Frontal cortex (tissue), 4 donors: ENCODE results near the gene LRP8. TPM values are rescaled to one million over a fixed set of nuclear protein-coding genes. Genes with fewer than 3 reads are reported as not detected.

Source experiments
- DNase-seq, 2 donors: peaks; one replicate each; pipeline ENCODE4 v3.0.0; 2012; ENCODE audit warnings: low spot score in 2 of 2
- FAIRE-seq: peaks from 2 replicates; lab custom pipeline; 2012; peaks lifted over from hg19 to GRCh38; lab: Jason Lieb, UNC
- total RNA-seq: library from RNA; depleted of rRNA; stranded (reverse); fragments of >200 nt; gene quantifications from one replicate; pipeline ENCODE4 v1.2.3, GENCODE V29; 2014
- donor health status: control.
- donor health status: control.
- donor health status: control.

The LRP8 gene
- total RNA-seq, 1 donor from 2014 or later = 83.6 TPM

DNA sequence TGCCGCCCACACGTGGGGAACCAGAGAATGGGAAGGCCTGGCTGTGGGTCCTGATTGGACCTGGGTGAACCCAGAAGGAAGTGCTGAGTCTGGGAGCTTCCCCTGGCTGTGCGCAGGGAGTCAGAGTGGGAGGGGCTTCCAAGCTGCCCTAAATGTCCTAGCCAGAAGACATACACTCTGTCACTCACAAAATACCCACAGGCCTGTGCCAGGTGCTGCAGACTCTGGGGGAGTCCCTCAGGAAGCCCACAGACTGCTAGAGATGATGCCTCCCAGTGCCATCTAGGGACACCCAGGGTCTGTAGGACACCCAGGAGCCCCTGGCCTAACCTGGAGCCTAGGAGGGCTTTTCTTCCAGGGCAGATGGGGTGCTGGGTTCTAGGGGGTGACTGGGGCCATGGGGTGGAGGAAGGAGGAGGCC, 33.7 kb upstream of the LRP8 start:
- FAIRE-seq (no peak), DNase-seq (no peak)

DNA sequence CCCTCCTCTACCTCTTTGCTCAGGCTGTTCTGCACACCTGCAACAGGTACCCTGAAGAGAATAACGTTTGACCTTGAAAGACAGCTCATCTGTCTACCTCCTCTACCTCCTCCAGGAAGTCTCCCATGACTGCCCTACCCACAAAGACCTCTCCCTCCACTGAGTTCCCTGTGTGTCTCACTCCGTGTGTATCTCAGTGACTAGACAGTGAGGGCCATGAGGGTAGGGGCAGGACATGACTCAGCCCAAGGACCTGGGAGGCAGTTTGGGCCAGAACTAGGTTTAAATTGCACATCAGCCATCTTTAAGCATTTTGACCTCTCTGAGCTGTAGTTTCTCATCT, 32.0 kb upstream of the LRP8 start:
- no peak for FAIRE-seq
- DNase-seq = no peak

DNA sequence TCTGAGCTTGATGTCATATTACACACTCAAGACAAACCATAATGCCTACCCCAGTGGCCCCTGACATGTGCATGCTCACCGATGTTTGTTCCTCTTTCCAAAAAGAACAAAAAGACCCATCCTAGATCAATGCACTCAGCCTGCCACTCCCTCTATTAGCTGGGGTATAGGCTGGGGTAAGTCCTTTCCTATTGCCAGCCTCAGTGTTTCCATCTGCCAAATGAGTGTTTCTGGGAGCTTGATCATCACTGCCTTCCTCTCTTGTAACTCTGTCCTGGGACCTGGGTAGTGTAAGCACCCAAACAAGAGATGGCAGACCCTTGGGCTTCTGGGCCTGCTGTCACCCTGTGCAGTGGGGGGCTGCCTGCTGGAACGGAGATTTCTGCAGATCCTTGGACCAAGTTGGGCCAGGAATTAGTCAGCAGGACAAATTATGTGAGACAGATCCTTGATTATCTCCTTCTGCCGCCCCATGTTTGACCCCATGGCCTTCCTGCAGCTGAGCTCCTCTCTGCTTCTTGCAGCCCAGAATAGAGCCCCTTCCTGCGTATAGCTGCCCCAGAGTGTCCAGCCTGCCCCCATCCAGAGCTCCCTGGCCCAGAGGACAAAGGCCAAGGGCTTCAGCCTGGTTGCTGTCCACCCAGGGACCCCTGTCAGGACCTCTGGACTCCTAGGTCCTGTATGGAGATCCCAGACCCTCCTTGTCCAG, 31.5 kb upstream of the LRP8 start:
- DNase-seq = no peak
- no peak for FAIRE-seq

DNA sequence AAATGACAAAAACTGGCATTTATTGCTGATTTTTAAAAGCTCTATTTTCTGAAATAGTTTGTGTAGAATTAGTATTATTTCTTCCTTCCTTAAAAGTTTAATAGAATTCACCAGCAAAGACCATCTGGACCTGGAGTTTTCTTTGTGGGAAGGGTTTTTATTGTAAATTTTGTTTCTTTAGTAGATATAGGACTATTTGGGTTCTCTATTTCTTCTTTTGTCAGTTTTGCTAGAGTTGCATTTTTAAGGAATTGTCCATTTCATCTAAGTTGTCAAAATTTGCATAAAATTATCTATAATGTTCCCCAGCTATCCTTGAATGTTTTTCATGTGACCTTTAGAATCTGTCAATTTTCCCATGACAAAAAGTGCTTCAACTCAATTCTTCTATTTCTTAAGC, 28.8 kb upstream of the LRP8 start:
- FAIRE-seq = no peak
- DNase-seq = no peak

DNA sequence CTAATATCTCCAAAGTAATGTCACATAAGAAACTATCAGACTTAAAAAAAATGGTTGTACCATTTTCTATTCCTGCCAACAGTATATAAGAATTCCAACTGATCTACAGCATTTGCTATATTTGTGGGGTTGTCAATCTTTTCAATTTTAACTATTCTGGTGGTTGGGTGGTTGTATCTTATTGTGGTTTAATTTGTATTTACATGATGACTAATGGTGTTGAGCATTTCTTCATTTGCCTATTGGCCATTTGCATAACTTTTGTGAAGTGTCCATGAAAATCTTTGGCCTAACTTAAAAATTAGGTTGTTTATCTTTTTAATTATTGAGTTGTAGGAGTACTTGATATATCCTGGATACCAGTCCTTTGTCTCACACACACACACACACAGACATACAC, 26.2 kb upstream of the LRP8 start:
- DNase-seq (no peak), FAIRE-seq (no peak)

DNA sequence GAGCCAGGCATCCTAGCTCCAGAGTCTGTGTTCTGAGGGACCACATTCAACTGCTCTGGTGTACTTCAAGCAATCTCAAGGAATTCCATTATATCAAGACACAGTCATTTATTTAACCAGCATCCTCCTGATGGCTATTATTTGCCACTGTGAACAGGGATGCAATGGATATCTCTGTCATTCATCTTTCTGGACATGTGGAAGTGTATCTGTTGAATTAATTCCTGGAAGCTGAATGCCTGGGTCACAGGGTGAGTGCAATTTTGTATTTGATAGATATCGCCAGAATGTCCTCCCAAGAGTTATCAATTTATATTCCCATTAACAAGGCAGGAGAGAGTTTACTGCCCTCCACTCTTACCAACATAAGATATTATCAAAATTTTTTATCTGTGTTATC, 24.7 kb upstream of the LRP8 start:
- no peak for FAIRE-seq
- DNase-seq = no peak

DNA sequence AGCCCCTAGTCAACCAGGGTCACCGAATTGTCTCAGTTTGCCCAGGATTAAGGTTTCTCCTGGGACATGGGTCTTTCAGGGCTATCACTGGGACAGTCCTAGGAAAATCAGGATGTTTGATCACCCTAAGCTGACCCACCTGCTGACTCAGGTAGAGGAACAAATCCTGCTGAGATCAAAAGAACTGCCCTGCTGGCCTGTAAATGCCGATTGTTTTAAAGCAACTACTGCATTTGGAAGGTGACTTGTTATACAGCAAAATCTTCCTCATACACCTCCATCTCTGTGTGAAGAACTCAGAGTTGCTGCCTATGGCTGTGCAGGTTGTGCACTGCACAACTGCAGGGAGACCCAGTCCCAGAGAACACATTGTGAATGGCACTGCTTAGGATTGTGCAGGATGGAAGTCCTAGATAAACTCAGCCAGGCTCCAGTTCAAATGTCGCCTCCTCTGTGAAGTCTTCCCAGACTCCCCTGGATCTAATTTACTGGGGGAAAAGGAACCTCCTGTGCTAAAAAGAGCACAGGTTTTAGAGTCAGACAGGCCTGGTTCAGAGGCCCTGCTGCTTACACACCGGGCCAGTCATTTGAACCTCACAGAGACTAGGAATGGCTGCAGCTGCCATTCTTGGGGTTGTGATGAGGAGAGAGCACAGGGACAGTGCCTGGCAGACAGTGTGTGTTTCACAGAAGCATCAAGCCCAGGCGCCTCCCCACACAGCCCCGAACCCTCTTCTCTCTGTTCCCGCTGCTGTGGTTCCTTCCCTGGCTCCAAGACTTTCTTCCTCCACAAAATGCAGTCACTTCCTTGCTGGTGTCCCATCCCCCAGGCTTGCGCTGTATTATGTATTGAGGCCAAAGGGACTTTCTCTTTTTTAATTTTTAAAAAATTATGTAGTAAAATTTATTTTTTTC, 23.2 kb upstream of the LRP8 start:
- FAIRE-seq = no peak
- DNase-seq = no peak

DNA sequence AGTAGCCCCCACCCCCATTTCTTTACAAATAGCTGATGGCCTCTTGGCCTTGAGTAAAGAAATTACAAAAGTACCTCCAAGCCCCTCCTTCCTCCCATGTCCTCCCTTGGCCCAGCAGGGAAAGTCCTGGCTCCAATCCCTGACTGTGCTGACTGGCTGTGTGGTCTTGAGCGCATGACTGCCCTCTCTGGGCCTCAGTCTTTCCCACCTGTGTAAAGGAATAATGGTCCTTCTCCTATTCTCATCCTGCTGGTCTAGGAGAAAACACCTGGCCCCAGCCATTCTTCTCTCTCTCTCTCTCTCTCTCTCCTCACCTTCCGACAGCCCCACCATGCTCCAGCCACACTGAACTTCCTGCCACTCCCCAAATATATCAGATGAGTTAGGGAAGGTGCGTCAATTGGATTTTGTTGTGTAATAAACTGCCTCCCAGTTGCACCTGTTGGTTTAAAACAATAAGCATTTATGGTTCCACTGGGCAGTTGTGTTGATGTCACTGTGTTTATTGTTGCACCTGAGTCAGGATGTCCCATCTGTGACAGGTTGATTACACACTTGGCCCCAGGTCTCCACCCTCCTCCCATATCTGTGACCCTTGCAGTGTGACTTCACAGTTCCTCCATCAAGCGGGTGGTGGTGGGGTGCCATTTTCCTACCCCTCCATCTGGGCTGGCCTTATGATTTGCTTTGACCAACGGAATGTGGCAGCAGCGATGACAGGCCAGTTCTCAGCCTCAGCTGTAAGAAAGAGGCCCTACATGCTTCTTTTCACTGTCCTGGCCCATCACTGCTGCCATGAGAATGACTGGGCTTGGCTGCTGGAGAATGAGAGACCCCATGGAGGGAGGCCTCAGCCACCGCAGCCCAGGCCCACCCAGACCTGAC, 22.3 kb upstream of the LRP8 start:
- FAIRE-seq (no peak), DNase-seq (no peak)

DNA sequence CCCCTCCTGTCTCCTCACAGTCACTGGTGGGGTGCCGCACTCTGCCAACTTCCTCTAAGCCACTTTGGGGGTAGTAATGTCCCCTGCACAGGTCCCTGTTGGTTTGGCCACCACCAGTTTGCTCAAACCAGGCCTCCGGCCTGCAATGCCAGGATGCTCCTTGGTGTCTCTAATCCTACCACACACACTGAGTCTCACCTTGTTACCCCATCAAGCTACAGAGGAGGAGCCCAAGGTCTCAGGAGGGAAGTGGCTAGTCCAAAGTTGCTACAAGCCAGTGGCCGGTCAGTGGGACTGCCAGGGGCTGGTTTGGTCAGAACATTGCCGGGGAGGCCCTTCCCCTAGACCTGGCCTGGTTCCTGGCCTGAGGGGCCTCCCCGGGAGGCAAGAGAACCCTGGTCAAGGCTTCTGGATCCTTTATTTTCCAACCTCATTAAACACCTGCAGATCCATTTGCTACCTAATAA, 21.5 kb upstream of the LRP8 start:
- FAIRE-seq (no peak), DNase-seq (no peak)

DNA sequence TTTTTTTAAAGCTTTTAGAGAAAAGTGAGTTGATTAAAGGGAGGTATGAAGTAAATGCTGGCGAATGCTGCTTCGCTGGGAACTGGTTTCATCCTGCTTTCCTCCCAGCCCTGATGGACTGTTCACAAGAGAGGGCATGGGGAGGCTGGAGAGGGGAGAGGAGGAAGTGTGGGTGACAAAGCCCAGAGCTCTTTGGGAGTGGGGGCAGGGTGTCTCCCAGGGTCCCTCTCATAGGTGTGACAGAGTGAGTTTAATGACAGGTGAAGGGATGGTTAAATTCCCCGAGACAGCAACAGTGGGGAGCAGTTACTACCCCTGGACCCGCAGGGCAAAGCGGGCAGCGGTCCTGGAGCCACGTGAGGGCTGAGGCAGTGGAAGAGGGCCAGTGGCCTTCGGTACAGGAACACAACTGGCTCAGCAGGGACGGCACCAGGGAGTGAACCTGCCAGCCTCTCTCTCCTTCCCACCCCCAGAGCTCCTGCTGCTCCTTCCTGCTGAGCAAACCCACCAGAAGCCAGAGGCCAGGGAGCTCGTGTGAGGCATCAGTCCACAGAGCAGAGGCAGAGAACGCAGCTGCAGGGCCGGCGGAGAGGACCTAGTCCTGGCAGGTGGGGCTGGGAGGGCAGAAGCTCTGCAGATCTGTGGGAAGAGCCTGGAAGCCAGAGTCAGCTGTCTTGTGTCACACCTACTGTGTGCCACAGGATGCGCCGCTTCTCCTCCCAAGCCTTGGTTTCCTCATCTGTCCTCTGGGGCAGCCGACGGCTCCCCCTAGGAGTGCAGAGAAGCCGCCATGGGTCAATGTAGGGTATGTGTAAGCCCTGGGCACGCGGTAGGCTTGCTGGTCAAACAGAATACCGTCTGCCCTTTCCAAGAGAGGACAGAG, 20.9 kb upstream of the LRP8 start:
- FAIRE-seq = no peak
- no peak for DNase-seq

DNA sequence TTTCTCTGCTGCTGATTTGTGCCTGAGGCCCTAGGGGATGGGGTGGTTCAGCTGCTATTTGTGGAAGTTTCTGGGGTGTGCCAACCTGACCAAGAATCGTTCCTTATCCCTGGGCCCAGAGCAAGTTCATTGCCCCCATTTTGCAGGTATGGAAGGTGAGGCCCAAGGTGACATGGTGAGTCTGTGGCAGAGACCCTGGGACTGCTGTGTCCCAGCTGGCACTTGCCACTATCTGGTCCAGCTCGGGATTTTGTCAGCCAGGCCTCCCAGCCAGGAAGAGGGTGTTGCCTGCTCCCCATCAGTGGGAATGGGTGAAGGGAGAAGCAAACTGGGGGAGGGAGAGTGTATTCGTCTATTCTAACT, 18.9 kb upstream of the LRP8 start:
- FAIRE-seq (no peak), DNase-seq (no peak)

DNA sequence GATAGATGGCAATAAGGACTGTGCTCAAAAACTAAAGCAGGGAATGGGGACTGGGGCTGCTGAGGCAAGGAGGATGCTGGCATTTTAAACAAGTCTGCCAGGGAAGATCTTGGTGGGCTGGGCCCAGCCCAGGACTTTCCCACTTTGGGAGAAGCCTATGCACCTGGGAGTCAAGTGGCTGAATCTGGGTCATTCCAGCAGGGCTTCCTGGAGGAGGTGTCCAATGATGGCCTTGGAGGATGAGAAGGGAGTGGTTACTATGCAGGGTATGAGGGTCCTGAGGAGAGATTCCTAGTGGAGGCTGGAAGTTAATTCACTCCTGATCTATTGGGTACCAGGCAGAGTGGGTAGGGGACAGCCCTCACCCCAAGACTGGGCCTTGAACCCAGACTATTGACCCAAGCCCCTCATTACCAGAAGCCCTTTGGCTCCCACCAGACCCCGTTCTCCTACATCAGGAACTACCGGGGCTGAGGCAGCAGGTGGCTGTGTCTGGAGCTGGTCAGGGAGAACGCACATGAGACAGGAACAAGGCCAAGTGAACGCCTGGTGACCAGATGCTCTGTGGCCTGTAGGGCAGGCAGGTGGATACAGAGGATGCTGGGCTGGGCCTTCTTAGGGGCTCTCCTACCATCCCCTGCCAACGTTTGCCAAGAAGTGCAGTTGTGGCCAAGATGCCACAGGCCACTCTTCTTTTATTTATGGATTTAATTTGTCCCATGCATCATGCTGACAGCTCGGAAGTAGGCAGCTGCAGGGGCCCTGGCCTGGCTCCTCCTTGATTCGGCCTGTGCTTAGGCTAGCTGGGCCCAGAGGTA, 18.3 kb upstream of the LRP8 start:
- FAIRE-seq (no peak), DNase-seq (no peak)

DNA sequence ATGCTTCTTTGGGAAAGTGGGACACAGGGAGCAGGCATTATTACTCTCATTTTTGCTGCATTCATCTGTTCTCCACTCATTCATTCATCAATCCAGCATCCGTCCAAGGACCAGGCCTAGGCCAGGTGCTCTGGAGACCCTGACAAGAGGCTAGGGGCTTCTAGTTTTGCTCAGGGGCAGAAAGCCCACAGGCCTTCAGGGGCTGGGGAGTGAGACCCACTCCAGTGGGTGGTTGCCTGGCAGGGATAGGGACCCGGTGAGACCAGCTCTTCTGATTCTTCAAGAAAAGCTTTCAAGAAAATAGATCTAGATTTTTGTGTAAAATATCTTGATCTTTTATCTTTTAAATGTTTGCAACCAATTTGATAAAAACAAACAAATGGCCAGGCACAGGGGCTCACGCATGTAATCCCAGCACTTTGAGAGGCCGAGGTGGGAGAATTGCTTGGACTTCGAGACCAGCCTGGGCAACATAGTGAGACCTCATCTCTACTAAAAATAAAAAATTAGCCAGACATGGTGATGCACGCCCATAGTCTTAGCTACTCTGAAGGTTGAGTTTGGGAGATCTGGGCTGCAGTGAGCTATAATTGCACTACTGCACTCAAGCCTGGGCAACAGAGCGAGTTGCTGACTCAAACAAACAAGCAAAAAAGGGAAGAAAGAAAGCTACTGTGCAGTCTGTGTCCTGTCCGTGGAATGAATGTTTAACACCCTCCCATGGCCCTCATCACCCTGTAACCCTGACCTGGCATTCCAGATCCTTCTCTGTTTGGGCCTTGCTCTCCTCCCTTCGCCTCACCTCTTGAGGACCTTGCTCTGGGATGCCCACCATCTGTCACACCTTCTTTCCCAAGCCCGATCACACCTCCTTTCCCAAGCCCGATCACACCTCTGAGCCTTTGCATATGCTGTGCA, 17.3 kb upstream of the LRP8 start:
- no peak for DNase-seq
- no peak for FAIRE-seq

DNA sequence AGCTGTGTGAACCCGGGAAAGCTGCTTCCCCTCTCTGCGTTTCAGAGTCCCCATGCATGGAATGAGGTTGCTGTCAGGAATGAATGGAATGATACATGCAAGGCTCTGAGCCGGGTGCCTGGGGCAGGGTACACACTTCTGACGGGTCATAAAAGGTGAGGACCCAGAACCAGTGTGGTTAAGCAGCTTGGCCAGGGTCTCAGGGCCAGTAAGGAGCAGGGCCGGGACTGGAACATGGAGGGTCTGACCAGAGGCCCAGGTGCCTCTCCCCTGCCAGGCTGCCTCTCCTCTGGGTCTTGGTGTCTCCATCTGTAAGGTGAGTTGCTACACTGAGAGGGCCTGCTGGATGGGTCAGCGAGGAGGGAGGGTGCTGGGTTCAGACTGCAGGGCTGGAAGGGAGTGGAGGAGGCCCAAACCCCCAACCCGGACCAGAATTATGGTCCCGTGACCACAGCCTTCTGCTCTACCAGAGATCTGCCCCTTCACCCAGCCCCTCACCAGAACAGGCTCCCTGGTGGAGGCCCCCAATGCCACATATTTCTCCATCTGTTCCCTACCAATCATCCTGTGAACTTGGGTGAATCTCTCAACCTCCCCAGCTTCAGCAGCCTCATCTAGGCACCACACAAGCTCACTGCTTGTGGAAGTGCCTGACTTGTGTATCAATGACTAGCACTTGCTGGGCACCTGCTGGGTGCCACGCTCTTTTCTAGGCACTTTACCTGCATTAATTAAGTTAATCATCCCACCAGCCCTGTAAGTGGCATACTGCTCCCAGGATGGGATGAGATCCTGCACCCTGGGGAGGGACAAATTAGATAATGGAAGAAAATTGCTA, 16.2 kb upstream of the LRP8 start:
- DNase-seq (no peak), FAIRE-seq (no peak)

DNA sequence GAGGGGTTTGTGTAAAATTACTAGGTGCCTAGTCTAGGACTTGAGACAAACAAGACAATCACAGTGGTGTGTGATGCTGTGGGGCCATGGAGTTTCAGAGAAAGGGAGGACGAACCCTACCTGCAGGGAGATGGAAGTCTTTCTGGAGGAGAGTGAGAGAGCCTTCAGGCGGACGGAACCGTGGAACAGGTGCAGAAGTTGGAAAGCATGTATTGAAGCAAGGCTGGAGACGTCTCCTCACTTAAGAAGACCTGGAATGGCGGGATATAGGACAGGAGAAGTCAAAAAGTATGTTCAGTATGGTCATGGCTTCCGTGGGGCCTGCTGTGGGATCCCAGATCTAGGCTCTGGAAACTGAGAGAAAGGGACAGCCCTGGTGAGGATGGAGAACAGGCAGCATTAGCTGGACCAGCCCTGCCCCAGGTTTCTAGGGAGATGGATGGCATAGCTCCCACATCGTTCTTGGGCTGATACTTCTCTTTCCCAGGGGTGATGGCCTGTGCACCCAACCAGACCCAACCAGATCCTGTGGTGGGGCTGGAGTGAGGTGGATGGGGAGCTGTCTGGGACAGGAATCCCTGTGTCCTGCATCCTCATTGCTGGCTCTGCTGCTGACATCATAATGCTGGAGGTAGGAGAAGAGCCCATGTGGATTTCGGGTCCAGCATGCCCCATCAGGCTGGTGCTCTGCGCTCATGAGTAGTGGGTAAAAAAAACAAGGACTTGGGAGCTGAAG, 15.0 kb upstream of the LRP8 start:
- DNase-seq = no peak
- no peak for FAIRE-seq
